Endothelial cell of umbilical vein (primary cell): ENCODE results near the gene SHISA6. TPM values are rescaled to one million over a fixed set of nuclear protein-coding genes. Genes with fewer than 3 reads are reported as not detected.

Experiments used
- BruUV-seq: library from RNA; stranded (reverse); fragments of 400-500 nt; replicated peaks from 2 replicates; lab custom pipeline; 2021; lab: Mats Ljungman, UMichigan
- CTCF ChIA-PET: fragments of 300-600, 350-600 bp; sonication (Branson Sonifier 250); formaldehyde crosslinking; loops from one replicate; lab custom pipeline; 2021; ENCODE audit warnings: antibody characterized with exemption, inconsistent platforms; lab: Charles Lee
- POLR2A ChIA-PET: fragments of 300-600, 350-600 bp; sonication (Branson Sonifier 250); formaldehyde crosslinking; loops from one replicate; lab custom pipeline; 2021; ENCODE audit warnings: antibody characterized with exemption, inconsistent platforms; lab: Charles Lee
- DNase-seq: peaks from one replicate; pipeline ENCODE4 v3.0.0-alpha.2; 2011; ENCODE audit warnings: low read depth, low spot score
- FAIRE-seq: peaks from 2 replicates; lab custom pipeline; 2011; peaks lifted over from hg19 to GRCh38; lab: Jason Lieb, UNC
- H2AFZ ChIP-seq: 2 replicates; pipeline ENCODE4 v1.6.0; 2012; ENCODE audit warnings: low read depth, low read length, control low read depth, inconsistent platforms
- H3K27ac ChIP-seq: 2 replicates; pipeline ENCODE4 v1.5.1; 2011; ENCODE audit warnings: low read depth, mild to moderate bottlenecking, control low read depth, low read length, moderate library complexity; ENCODE audit not compliant: insufficient read depth
- H3K27me3 ChIP-seq, 2 experiments: 2 replicates each; pipeline versions ENCODE4 v1.6.0 to v1.6.1; 2011; ENCODE audit warnings: low read length in 2 of 2, mixed read lengths in 1 of 2; ENCODE audit not compliant: control insufficient read depth in 2 of 2, insufficient read depth in 2 of 2
- H3K36me3 ChIP-seq, 2 experiments: 2 replicates in 1 of 2; 3 replicates in 1 of 2; pipeline ENCODE4 v1.5.1; 2011; ENCODE audit warnings: low read length in 2 of 2, mild to moderate bottlenecking in 1 of 2, moderate library complexity in 1 of 2; ENCODE audit not compliant: control insufficient read depth in 2 of 2, insufficient read depth in 2 of 2; ENCODE audit errors: extremely low read depth in 1 of 2
- H3K4me1 ChIP-seq: 3 replicates; pipeline ENCODE4 v1.5.1; 2011; ENCODE audit warnings: mild to moderate bottlenecking, low read length; ENCODE audit not compliant: control insufficient read depth, insufficient read depth; ENCODE audit errors: extremely low read depth
- H3K4me2 ChIP-seq: 2 replicates; pipeline ENCODE4 v1.6.1; 2011; ENCODE audit warnings: low read length, control low read depth, mixed read lengths; ENCODE audit not compliant: insufficient read depth
- H3K4me3 ChIP-seq, 3 experiments: fragments of 200-600 bp in 1 of 3; sonication (generic), shearing (Covaris generic) in 1 of 3; replicated peaks in 1 of 3; 2 replicates each; pipeline ENCODE4 v1.5.1; 2011 to 2016; ENCODE audit warnings: control low read depth in 3 of 3, low read length in 3 of 3, mild to moderate bottlenecking in 2 of 3, inconsistent platforms in 1 of 3, low read depth in 1 of 3, moderate library complexity in 1 of 3; ENCODE audit not compliant: insufficient read depth in 1 of 3
- H3K79me2 ChIP-seq: 2 replicates; pipeline ENCODE4 v1.6.0; 2012; ENCODE audit warnings: low read length, inconsistent platforms; ENCODE audit not compliant: control insufficient read depth, insufficient read depth
- H3K9ac ChIP-seq: replicated peaks from 2 replicates; pipeline ENCODE3; 2011; ENCODE audit warnings: low read length, control low read depth; ENCODE audit not compliant: insufficient read depth; ENCODE audit errors: extremely low read depth
- H3K9me1 ChIP-seq: replicated peaks from 3 replicates; pipeline ENCODE4 v1.6.0; 2011; ENCODE audit warnings: mild to moderate bottlenecking, low read length; ENCODE audit not compliant: control insufficient read depth, insufficient read depth; ENCODE audit errors: extremely low read depth
- H3K9me3 ChIP-seq: replicated peaks from 2 replicates; pipeline ENCODE4 v1.5.1; 2012; ENCODE audit warnings: low read length, inconsistent platforms; ENCODE audit not compliant: control insufficient read depth, insufficient read depth
- H4K20me1 ChIP-seq: replicated peaks from 2 replicates; pipeline ENCODE3; 2011; ENCODE audit warnings: mild to moderate bottlenecking, low read length; ENCODE audit not compliant: control insufficient read depth, insufficient read depth; ENCODE audit errors: extremely low read depth
- EZH2 ChIP-seq: IDR thresholded peaks from 2 replicates; pipeline ENCODE4 v1.6.1; 2012; ENCODE audit warnings: borderline replicate concordance, low read depth, mild to moderate bottlenecking, moderate library complexity, low read length, inconsistent platforms; ENCODE audit not compliant: severe bottlenecking
- FOS ChIP-seq: IDR thresholded peaks from 2 replicates; pipeline ENCODE4 v1.6.1; 2011; ENCODE audit warnings: mild to moderate bottlenecking, low read length, moderate library complexity, borderline replicate concordance; ENCODE audit not compliant: insufficient read depth
- GATA2 ChIP-seq: IDR thresholded peaks from 2 replicates; pipeline ENCODE4 v1.7.0; 2011; ENCODE audit warnings: low read depth, mild to moderate bottlenecking, moderate library complexity, mixed read lengths, low read length; ENCODE audit not compliant: insufficient read length, insufficient read depth
- JUN ChIP-seq: IDR thresholded peaks from 2 replicates; pipeline ENCODE4 v1.6.1; 2011; ENCODE audit warnings: borderline replicate concordance, low read depth; ENCODE audit not compliant: insufficient read length, insufficient read depth
- MAX ChIP-seq: IDR thresholded peaks from 2 replicates; pipeline ENCODE4 v1.6.1; 2011; ENCODE audit not compliant: insufficient read depth, insufficient read length
- MYC ChIP-seq: IDR thresholded peaks from one replicate; pipeline ENCODE4 v1.6.1; 2011; ENCODE audit warnings: mild to moderate bottlenecking, low read depth, low read length
- POLR2A ChIP-seq: IDR thresholded peaks from 2 replicates; pipeline ENCODE4 v1.6.1; 2012; ENCODE audit warnings: low read depth, mild to moderate bottlenecking, control low read depth, low read length
- POLR2AphosphoS5 ChIP-seq: IDR thresholded peaks from 2 replicates; pipeline ENCODE4 v1.6.1; 2012; ENCODE audit warnings: low read depth, mild to moderate bottlenecking, control low read depth, low read length, moderate library complexity; ENCODE audit not compliant: insufficient read depth
- dilution Hi-C: fragments of 300-500 bp; cut with MboI; formaldehyde crosslinking; loops from one replicate; pipeline ENCODE4 v1.15.0; 2019; ENCODE audit warnings: low sequenced_read_pairs; ENCODE audit not compliant: extremely low pct_ligation_motif_present
- intact Hi-C: fragments of 100-400 bp; cut with micrococcal nuclease; formaldehyde crosslinking; loops from one replicate; pipeline ENCODE4 v1.10.0; 2022
- polyA plus RNA-seq, 4 experiments: library from polyadenylated mRNA; depleted of rRNA in 3 of 4; stranded (reverse) in 3 of 4; unstranded in 1 of 4; fragments of >200 nt; gene quantifications; 2 replicates each; pipeline versions ENCODE4 v1.2.1 to v1.2.3, GENCODE V29; 2011 to 2012; ENCODE audit warnings: missing spikeins in 1 of 4
- total RNA-seq: library from RNA; stranded (reverse); gene quantifications from 2 replicates; pipeline ENCODE4 v1.2.3, GENCODE V29; 2021
- TF ChIP-seq, protein P1 (sequence below), 2 donors: IDR thresholded peaks; 1 replicate in 1 of 2; 2 replicates in 1 of 2; pipeline ENCODE4 v1.5.1; 2011; ENCODE audit warnings: low read length in 2 of 2, mild to moderate bottlenecking in 2 of 2, moderate library complexity in 2 of 2, control low read depth in 1 of 2, inconsistent platforms in 1 of 2, low read depth in 1 of 2; ENCODE audit not compliant: insufficient read depth in 1 of 2; ENCODE audit errors: extremely low read depth in 1 of 2

The SHISA6 gene
- total and polyA plus RNA-seq, 2 donors (not counting 3 experiments of a cell fraction or from before 2014, with no cell fraction given) = not detected

- dilution Hi-C loops = no loop called here
Measured at GRCh38 chr17:11369575-11369974, 128.6 kb downstream of the SHISA6 start.

More at GRCh38 chr17:11369575-11369974, 128.6 kb downstream of the SHISA6 start:
- no peak overlapping the region for H2AFZ ChIP-seq
- intact Hi-C loops = no loop called here
- no peaks in the 10 kb centered on the region for H4K20me1 ChIP-seq
- H3K4me1 ChIP-seq = no peaks in the 10 kb centered on the region
- ChIA-PET CTCF (no interaction called here), POLR2A (no interaction called here)
- FAIRE-seq = no peak
- H3K27ac ChIP-seq = no peak overlapping the region
- H3K9ac ChIP-seq = no peak overlapping the region
- H3K36me3 ChIP-seq = no peaks in the 10 kb centered on the region
- no peaks in the 10 kb centered on the region for H3K27me3 ChIP-seq
- no peak overlapping the region for H3K4me3 ChIP-seq
- BruUV-seq = no TSS peak
- peaks cover 4% of the 10 kb centered on the region for H3K9me3 ChIP-seq
- DNase-seq = no peak
- no peaks in the 10 kb centered on the region for H3K79me2 ChIP-seq
- TF ChIP-seq POLR2AphosphoS5 = no peak
- no peak for TF ChIP-seq GATA2
- TF ChIP-seq FOS = no peak
- TF ChIP-seq JUN = no peak
- no peak for TF ChIP-seq MAX
- TF ChIP-seq POLR2A = no peak
- no peak for TF ChIP-seq EZH2
- TF ChIP-seq, protein P1, sequence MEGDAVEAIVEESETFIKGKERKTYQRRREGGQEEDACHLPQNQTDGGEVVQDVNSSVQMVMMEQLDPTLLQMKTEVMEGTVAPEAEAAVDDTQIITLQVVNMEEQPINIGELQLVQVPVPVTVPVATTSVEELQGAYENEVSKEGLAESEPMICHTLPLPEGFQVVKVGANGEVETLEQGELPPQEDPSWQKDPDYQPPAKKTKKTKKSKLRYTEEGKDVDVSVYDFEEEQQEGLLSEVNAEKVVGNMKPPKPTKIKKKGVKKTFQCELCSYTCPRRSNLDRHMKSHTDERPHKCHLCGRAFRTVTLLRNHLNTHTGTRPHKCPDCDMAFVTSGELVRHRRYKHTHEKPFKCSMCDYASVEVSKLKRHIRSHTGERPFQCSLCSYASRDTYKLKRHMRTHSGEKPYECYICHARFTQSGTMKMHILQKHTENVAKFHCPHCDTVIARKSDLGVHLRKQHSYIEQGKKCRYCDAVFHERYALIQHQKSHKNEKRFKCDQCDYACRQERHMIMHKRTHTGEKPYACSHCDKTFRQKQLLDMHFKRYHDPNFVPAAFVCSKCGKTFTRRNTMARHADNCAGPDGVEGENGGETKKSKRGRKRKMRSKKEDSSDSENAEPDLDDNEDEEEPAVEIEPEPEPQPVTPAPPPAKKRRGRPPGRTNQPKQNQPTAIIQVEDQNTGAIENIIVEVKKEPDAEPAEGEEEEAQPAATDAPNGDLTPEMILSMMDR (IDR thresholded peaks at IDR 0.05; ENCODE audit: extremely low read depth in 1 of 2, insufficient read depth in 1 of 2, low read depth in 1 of 2, low read length in 2 of 2) = no peak
- no peak for TF ChIP-seq MYC
- no peaks in the 10 kb centered on the region for H3K9me1 ChIP-seq
- no peak overlapping the region for H3K4me2 ChIP-seq
